Liver (tissue), 3 donors: ENCODE data around the gene RIOX2.

Experiments
- CTCF ChIP-seq: fragments of 150-350 bp; IDR thresholded peaks from 2 replicates; pipeline ENCODE4 v1.5.1; 2017; ENCODE audit warnings: improper control_type of control experiment, low read depth, low read length; ENCODE audit not compliant: missing input control
- EGR1 ChIP-seq, 2 donors: IDR thresholded peaks; 2 replicates each; pipeline ENCODE4 v1.6.1; 2016 to 2018; ENCODE audit warnings: antibody characterized with exemption in 2 of 2, low read depth in 2 of 2
- FOXA1 ChIP-seq: IDR thresholded peaks from 2 replicates; pipeline ENCODE4 v1.6.1; 2016; ENCODE audit warnings: antibody characterized with exemption
- GABPA ChIP-seq, 2 donors: IDR thresholded peaks in 1 of 2; conservative IDR thresholded peaks in 1 of 2; 2 replicates each; pipeline ENCODE4 v1.6.1; 2016; ENCODE audit warnings: antibody characterized with exemption in 2 of 2, mild to moderate bottlenecking in 1 of 2, moderate library complexity in 1 of 2
- JUND ChIP-seq, 2 donors: IDR thresholded peaks; 2 replicates each; pipeline ENCODE4 v1.6.1; 2016; ENCODE audit warnings: antibody characterized with exemption in 2 of 2
- RAD21 ChIP-seq, 2 donors: IDR thresholded peaks; 2 replicates each; pipeline ENCODE4 v1.6.1; 2016; ENCODE audit warnings: antibody characterized with exemption in 2 of 2, mild to moderate bottlenecking in 2 of 2
- RXRA ChIP-seq, 2 donors: IDR thresholded peaks; 2 replicates each; pipeline ENCODE4 v1.6.1; 2017 to 2018; ENCODE audit warnings: antibody characterized with exemption in 2 of 2, mild to moderate bottlenecking in 1 of 2
- TAF1 ChIP-seq: conservative IDR thresholded peaks from 2 replicates; pipeline ENCODE4 v1.6.1; 2016; ENCODE audit warnings: antibody characterized with exemption, mild to moderate bottlenecking
- YY1 ChIP-seq: IDR thresholded peaks from 2 replicates; pipeline ENCODE4 v1.6.1; 2016; ENCODE audit warnings: antibody characterized with exemption, mild to moderate bottlenecking
- ZBTB33 ChIP-seq: IDR thresholded peaks from 2 replicates; pipeline ENCODE4 v1.6.1; 2016; ENCODE audit warnings: antibody characterized with exemption
- donor health status: healthy.
- donor health status: healthy.

- TF ChIP-seq CTCF (no peak), TAF1 (no peak), JUND (IDR thresholded peaks at IDR 0.05) (no peak), RAD21 (IDR thresholded peaks at IDR 0.05) (no peak), GABPA (IDR thresholded peaks at IDR 0.05 in 1 of 2, conservative IDR thresholded peaks at IDR 0.05 in 1 of 2) (no peak), ZBTB33 (no peak), YY1 (no peak), FOXA1 (no peak), EGR1 (IDR thresholded peaks at IDR 0.05; ENCODE audit: low read depth in 2 of 2) (no peak), RXRA (IDR thresholded peaks at IDR 0.05) (no peak)
Measured at GRCh38 chr3:98005438-98005837, 33.2 kb upstream of the RIOX2 start.
